Stimulated activated CD4-positive, alpha-beta T cell treated with anti-CD3 and anti-CD28 coated beads, TNF-alpha, amount 100 ng/mL, for 4 hours (primary cell): ENCODE results near the gene PAK5.

Experiments used
- DNase-seq, 3 experiments: peaks; one replicate each; pipeline ENCODE4 v3.0.0-alpha.2; 2020; ENCODE audit warnings: low read depth in 3 of 3

The PAK5 gene

GRCh38 chr20:9838378-9839295 is at the start of gene PAK5:
Gene PAK5, minus strand, starts transcription at chr20:9839076. Its CDS starts 194,748 bp downstream, at chr20:9644328.
- no peak for DNase-seq

GRCh38 chr20:9887706-9888105 is 48.8 kb upstream of the PAK5 start:
- DNase-seq = no peak

- no peak for DNase-seq
Measured at GRCh38 chr20:9886227-9886626, 47.4 kb upstream of the PAK5 start.

GRCh38 chr20:9884666-9885065 is 45.8 kb upstream of the PAK5 start:
- DNase-seq = no peak

- no peak for DNase-seq
Measured at GRCh38 chr20:9884061-9884460, 45.2 kb upstream of the PAK5 start.

GRCh38 chr20:9877932-9878495 is 39.1 kb upstream of the PAK5 start:
- DNase-seq = no peak

- no peak for DNase-seq
Measured at GRCh38 chr20:9867196-9867980, 28.5 kb upstream of the PAK5 start.

- DNase-seq = no peak
Measured at GRCh38 chr20:9852566-9852965, 13.7 kb upstream of the PAK5 start.

GRCh38 chr20:9839626-9840025 is 750 bp upstream of the PAK5 start:
- no peak for DNase-seq

GRCh38 chr20:9838035-9838377 is 870 bp downstream of the PAK5 start:
- DNase-seq = no peak

GRCh38 chr20:9837634-9838033 is 1.2 kb downstream of the PAK5 start:
- no peak for DNase-seq

GRCh38 chr20:9835302-9835701 is 3.6 kb downstream of the PAK5 start:
- no peak for DNase-seq

GRCh38 chr20:9831032-9831431 is 7.8 kb downstream of the PAK5 start:
- no peak for DNase-seq

GRCh38 chr20:9829835-9830234 is 9.0 kb downstream of the PAK5 start:
- no peak for DNase-seq

GRCh38 chr20:9817654-9818053 is 21.2 kb downstream of the PAK5 start:
- DNase-seq = no peak

- DNase-seq = no peak
Measured at GRCh38 chr20:9815632-9816031, 23.2 kb downstream of the PAK5 start.

- no peak for DNase-seq
Measured at GRCh38 chr20:9810738-9811137, 28.1 kb downstream of the PAK5 start.

- DNase-seq = no peak
Measured at GRCh38 chr20:9809271-9809670, 29.6 kb downstream of the PAK5 start.

GRCh38 chr20:9808166-9808565 is 30.7 kb downstream of the PAK5 start:
- DNase-seq = no peak

- DNase-seq = no peak
Measured at GRCh38 chr20:9807136-9807535, 31.7 kb downstream of the PAK5 start.

GRCh38 chr20:9800421-9800820 is 38.5 kb downstream of the PAK5 start:
- DNase-seq = no peak

GRCh38 chr20:9794831-9795230 is 44.0 kb downstream of the PAK5 start:
- DNase-seq = no peak

- no peak for DNase-seq
Measured at GRCh38 chr20:9792674-9793073, 46.2 kb downstream of the PAK5 start.
